Measurements from ENCODE around the gene GRIPAP1.

- no peak for TF ChIP-seq CTCF (IDR thresholded peaks at IDR 0.05)
- TF ChIP-seq POLR2A (IDR thresholded peaks at IDR 0.05; ENCODE audit: low read depth) = no peak
- no peak for TF ChIP-seq POLR2AphosphoS5 (IDR thresholded peaks at IDR 0.05)
These were observed 28.0 kb downstream of the GRIPAP1 start for GRCh38 chrX:48974033-48974432.
